Activated CD4-positive, CD25-positive, alpha-beta regulatory T cell treated with anti-CD3 and anti-CD28 coated beads, Interleukin-2, amount 50 U/mL, for 24 hours (primary cell): Measurements from ENCODE around the gene C1QTNF1.
A peak's percentile ranks its signal among the peaks of the same experiment; 100 is the strongest.
"Not testable (repeated sequence)": the region's sequence is repeated elsewhere in the genome, so short reads cannot be mapped to it uniquely, and the experiment has no call there.

ENCODE experiments used
- ATAC-seq, 2 donors: fragments of 150-1000 bp; cut with Tn5 transposase; one replicate each; pipeline ENCODE4 v1.10.0; 2021; ENCODE audit warnings: mild to moderate bottlenecking in 1 of 2, moderate library complexity in 1 of 2

The C1QTNF1 gene

DNA sequence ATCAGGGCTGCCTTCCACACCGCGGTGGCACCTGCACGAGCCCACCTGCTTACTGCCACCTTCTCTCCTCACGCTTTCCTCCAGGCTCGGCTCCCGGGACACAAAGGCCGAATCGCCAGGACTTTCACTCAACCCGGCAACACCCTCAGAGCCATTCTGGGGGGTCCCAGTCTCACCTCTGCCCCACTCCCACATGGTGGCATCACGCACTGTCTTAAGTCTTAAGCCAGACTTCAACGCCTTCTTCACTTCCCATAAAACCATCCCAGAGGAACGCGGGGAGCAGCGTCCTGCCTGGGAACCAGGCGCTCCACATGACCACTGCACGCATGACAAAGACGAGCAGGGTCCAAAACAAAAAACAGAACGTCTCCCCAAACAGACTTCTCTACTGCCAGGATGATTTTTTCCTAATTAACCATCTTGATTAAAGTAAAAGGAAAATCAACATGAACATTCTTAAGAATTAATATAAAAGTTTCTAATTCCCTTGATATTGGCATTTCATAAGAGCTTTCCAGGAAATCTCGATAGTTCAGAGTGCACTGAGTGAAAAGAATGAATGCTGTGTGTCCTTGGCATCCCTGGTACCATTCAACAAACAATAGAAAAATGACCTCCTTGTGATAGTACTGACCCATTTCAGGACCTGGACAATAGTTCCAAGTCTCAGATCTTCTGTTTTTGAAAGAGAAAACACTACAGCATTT lies 17.0 kb upstream of the C1QTNF1 start:
- ATAC-seq, result no peak

DNA sequence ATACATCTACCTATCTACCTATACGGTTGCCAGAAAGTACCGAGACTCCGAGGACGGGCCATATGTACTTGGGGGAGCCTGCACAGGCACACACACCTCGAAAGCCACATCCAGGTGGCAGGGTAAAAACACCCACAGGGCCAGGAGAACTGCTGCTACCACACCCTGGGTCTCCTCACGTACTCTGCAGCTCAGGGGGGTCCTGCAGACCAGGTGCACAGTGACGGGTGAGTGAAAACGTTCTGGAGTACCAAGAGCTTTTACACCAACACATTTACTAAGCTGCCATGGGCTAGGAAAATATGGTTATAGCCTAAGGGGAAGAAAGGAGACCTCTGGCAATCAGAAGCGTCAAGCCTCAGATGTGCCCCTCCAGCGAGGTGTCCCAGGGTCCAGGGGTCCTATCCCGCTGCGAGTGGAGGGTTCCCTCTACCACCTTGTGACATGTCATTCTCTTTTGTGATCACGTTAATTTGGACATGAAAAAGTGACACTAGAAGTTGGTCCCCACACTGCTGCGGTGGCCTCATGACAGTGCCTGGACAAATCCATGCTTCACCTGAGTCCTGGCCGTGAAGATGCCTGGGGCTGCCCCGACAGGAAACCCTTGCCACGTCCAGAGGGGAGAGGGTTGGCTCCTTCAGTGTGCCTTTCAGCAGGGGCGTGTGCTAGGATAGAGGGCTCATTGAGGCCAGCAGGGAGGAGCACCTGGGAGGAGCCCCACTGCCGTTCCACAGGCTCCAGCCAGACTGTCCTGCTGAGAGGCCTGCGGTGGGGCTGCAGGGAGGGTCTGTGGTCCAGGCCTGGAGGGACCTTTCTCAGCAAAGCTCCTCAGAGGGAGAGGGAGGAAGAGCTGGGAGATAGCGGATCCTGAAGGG lies 16.2 kb upstream of the C1QTNF1 start:
- no peak for ATAC-seq

DNA sequence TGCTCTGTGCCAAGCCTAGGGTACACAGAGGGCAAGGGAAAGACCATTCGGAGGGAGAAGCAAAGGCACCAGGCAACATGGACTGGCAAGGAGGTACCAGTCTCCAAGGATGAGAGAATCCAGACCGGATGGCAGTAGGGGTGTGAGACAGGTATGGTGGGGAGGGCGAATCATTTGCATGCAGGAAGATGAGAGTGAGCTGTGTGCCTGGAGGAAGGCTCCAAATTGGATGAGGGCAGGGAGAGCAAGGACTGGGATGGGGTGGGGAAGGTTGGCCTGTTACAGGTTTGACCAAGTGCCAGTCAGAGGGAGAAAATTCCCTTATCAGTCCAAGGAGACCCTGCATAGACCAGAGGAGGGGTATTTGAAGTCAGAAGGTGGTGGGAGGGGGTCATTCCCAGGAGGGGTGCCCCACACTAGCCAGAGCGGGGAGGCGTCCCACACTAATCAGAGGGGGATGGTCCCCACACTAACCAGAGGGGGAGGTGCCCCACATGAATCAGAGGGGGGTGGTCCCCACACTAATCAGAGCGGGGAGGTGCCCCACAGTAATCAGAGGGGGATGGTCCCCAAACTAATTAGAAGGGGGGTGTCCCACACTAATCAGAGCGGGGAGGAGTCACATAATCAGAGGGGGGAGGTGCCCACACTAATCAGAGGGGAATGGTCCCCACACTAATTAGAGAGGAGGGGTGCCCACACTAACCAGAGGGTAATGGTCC lies 15.1 kb upstream of the C1QTNF1 start:
- peak; percentile 6 to 13 for ATAC-seq

DNA sequence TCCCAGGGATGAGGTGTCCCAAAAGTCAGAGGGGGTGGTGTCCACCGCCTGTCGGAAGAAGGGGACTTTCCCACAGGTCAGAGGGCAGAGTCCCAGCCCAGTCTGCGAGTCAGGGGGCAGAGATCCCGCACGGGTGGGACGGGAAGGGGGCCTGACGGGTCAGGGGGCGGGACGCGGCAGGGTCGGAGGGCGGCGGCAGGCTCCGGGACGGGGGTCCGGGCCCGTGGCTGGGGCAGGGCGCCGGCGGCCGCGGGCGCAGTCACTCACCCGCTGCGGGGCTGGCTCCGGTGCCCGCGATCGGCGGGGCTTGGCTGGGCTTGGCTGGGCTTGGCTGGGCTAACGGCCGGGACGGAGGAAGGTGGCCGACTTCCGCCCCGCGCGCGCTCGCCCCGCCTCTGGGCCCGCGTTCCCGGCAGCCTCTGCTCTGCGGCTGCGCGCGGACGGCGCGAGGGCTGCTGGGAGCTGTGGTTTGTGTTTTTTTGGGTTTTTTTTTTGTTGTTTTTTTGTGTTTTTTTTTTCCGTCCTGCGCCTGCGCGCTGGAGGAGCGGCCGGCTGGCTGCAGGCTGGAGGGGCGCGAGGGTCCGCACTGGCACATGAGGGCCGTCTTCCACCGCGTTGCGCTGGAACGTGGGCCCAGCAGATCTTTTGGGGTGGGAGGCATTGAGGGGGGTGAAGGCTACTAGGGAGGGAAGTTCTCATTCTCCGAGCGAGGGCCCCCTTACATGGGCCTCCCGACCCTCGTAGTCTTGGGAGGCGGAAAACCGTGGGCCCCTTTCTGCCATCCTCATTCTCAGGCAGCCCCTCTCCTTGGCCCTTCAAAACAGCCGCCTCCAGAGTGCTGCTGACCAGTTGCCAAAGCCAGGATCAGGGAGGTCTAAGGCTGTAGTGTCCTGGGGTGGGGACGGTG lies 14.3 kb upstream of the C1QTNF1 start, which contains the start of gene CANT1:
Gene CANT1, minus strand, starts transcription at position 368 of the 907 bp plus-strand sequence. CDS start 12,142 bp downstream, outside the sequence.
- peak; percentile 96 for ATAC-seq

DNA sequence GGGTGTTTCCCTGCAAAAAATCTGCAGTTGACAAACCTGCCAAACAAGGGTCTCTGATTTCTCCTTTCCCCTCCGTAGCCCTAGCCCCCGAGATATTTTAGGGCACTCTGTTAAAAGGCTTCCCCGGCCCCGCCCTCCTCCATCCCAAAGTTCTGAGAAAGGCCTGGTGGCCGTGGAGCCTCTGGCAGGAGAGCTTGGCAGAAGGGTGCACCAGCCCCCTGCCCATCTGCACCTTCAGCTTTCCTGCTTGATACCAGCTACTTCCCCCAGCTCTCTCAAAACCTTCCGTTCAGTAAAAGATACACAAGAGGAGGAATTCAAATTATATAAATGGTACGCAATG lies 13.7 kb upstream of the C1QTNF1 start:
- no peak for ATAC-seq

DNA sequence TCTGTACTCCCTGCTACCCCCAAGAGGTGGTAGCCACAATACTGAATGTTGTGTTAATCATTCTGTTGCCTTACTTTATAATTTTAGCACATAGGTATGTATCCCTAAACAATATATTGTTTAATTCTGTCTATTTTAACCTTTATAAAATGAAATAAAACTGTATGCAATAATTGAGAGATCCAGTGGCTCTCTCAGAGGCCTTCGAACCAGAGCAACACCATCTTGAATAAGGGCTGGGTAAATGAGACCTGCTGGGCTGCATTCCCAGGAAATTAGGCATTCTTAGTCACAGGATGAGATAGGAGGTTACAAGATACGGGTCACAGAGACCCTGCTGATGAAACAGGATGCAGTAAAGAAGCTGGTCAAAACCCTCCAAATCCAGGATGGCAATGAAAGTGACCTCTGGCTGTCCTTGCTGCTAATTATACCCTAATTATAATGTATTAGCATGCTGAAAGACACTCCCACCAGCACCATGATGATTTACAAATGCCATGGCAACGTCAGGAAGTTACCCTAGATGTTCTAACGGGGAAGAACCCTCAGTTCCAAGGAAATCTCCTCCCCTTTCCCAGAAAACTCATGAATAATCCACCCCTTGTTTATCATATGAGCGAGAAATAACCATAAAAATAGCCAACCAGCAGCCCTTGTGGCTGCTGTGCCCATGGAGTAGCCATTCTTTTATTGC lies 12.4 kb upstream of the C1QTNF1 start:
- no peak for ATAC-seq

DNA sequence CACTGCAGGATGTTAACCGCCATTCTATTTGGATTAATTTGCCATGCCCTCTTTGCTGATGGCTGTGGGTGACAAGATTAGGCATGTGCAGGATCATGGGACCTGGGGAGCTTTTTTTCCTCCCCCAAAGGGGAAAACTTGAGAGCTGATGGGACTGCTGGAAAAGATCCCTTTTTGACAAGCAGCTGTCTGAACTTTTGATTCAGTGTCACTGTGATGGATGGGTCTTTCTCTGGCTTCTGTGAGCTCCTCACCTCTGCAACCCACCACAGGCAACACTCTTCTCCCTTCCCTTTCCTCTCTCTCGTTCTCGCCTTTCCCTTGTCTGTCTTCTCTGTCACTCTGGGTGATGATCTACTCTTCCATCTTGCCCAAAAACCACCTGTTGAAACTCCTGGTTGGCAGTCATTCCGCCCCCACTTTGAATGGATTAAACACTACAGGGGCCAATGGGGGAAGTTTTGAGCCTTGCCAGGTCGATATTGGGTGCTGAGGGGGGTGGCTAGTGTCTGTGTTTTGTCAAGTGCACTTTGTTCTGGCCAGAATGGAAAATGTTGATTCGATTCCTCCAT lies 11.3 kb upstream of the C1QTNF1 start:
- no peak for ATAC-seq

DNA sequence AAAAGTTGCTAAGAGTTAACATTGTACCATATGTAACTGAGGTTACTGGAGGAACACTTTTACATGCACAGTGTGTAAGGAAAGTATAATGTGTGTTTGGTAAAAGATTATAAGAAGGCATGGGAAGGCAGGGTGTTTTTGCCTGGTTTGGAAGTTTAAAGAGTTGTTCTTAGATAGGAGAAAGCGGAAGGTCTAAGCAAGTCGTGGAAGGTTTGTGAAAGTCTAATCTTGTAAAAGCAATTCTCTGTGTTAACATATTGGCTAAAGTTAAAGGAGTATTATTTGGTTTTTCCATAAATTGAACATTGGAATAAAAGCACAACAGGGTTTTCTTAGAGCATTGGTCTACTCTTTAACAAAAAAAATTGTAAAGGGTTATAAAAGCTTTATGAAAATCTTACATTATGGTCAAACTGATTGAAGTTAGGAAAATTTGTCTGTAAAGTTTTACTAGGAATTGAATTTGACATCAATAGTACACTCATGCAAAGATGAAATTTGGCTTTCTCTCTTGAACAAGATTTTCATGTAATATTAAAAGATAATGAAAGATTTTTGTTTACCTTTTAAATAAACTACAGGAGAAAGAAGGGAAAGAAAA lies 9.7 kb upstream of the C1QTNF1 start:
- ATAC-seq, result no peak

DNA sequence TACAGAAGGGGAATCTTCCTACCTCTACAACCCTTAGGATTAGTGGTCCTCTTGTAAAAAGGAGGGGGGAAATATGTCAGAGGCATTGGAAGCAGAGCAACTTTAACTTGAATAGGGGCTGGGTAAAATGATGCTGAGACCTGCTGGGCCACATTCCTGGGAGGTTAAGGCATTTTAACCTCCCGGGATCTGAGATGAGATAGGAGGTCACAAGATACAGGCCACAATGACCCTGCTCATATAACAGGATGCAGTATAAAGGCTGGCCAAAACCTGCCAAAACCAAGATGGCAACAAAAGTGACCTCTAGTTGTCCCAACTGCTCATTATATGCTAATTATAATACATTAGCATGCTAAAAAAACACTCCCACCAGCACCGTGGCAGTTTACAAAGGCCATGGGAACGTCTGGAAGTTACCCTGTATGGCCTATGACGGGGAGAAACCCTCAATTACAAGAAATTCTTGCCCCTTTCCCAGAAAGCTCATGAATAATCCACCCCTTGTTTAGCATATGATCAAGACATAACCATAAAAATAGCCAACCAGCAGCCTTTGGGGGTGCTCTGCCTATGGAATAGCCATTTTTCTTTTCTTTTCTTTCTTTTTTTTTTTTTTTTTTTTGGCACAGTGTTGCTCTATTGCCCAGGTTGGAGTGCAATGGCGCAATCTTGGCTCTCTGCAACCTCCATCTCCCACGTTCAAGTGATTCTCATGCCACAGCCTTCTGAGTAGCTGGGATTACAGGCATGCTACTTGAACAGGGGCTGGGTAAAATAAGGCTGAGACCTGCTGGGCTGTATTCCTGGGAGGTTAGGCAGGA lies 6.2 kb upstream of the C1QTNF1 start:
- ATAC-seq, result no peak

DNA sequence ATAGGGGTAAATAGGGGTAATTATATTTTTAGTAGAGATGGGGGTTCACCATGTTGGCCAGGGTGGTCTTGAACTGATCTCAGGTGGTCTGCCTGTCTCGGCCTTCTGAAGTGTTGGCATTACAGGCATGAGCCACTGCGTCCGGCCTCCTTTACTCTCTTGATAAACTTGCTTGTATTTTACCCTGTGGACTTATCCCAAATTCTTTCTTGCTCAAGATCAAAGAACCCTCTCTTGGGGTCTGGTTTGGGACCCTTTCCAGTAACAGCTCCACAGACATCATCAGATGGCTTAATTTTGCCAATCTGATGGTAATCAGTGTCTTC lies 5.6 kb upstream of the C1QTNF1 start:
- no peak for ATAC-seq

DNA sequence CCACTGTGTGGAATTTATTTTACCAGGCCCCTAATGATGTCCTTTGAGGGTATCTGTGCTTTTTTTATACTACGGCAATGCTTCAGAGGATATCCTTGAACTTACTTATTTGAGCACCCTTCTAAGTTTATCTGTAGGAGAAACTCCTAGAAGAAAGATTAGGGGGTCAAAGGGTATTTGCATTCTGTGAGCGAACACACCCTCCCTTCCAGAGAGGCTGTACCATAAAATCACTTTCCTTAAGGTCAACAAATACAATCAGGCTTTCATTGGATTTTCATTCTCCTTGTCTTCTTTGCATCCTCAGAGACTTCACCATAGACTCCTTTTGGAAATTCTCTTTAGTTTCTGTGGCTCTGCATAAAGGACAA lies 4.7 kb upstream of the C1QTNF1 start:
- no peak for ATAC-seq

DNA sequence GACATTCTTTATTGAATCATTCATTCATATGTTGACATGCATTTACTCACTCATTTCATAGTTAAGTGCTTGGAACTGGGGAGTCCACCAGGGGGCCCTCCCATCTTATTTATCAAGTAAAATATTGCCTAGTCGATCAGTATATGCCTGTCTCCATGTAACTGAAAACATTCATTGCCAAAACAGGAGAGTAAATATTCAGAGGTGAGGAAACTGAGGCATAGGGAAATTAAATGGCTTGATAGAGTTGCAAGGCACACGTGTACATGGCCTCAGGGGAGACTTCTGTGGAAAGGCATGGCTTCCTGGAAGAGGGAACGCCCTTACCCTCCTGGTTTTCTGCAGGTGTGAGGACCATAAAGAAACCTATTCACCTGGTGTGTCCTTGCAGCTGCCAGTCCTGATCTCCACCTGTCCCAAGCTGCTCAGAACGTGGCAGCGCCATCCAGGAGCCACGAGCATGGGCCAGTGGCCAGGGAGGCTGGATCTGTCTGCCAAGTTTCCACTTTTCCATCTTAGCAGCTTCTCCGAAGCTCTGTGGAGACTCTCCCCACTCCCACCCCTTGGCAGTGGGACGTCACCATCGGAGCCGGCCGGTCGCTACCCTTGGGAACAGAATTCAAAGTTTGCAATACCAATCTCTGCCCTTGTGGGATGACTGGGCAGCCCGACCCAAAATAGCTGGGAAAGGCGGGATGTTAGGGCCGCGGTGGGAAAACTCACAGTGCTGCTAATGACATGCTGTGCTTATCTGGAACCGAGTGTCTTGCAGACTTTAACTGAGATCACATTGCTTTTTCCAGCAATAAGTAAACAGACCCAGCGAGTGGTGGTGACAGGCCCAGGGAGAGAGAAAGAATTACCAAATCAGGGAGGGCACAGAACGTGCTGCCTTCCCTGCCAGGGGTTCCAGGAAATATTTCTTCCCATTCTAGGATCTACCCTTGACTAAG lies 4.1 kb upstream of the C1QTNF1 start:
- ATAC-seq, result no peak

DNA sequence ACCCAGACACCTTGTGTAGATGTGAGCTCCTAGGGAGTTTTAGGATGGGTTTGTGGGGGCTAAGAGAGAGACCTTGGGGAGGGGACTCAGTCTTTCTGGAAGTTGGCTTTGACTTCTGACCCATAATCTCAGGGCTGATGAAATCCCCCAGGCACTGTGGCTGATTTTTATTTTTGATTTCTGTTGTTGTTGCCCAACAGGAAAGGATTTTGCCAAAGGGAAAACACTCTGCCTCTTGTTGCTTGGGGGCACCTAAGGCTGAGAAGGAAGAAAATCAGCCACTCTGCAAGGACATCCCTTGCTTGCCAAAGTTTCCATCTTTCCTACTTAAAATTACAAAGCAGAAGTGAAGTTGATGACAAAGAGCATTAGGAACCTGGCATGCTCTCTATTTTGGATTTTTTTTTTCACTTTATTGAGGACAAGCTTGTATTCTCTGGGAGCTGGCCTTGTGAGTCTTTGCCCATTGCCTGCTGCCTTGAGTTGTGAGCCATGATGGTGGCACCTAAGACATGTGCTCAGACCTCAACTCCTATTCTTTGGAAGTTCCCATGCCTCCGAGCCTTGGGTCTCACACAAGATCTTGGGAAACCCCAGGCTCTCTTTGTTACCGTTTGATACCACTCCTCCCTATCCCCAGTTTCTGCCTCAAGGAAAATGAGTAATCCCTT lies 3.2 kb upstream of the C1QTNF1 start:
- ATAC-seq, result no peak

DNA sequence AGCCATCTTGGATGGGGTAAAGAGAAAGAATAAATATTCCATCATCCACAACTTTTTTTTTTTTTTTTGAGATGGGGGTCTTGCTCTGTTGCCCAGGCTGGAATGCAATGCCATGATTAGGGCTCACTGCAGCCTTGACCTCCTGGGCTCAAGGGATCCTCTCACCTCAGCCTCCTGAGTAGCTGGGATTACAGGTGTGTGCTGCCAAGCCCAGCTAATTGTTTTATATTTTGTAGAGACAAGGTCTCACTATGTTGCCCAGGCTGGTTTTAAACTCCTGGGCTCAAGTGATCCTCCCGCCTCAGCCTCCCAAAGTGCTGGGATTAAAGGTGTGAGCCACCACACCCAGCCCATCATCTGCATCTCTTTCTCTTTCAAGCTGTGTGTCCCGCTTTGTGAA lies 2.0 kb upstream of the C1QTNF1 start:
- ATAC-seq, result not testable (repeated sequence)

DNA sequence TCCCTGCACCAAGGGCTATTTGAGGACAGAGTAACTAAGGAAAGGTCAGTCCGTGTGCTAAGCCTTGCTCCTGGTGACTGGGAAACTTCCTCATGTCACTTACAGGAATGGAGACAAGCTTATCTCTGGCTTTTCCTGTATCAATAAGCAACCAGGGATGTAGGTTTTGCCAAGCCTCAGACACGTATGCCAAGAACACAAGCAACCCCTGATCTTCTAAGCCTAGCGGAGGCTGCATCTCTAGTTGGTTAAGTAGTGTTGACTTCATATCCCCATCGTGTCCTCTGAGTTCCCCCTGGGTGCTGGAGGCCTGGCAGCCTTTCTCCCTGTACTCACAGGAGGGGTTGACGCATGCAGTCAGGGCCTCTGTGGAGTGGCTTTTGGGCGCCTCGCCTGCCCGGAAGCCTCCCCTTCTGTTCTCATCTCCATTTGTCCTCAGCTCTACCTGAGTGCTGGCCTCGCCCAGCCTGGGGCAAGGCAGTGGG lies 1.4 kb upstream of the C1QTNF1 start:
- no peak for ATAC-seq

DNA sequence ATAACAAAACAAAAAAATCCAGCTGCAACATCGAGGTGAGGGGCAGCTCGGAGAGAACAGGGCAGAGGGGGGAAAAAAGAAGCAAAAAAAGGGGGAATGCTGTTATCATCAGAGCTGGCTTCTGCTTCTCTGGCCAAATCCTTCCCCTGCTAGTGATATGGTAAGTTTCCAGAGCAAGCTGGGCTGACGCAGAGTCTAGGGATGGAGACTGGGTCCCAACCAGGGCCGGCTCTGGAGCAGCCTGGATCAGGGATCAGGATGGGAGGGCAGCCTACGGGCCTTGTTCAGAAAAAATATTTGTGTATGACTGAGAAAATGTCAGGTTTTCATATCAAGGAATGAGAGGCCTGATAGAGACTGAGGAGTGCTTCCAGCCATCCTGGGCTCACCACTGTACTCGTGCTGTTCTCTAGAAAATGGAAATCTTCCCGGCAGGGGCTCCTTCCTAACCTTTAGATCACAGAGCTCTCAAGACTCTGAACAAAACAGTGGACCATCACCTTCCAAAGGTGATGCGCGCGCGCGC lies 726 bp upstream of the C1QTNF1 start:
- ATAC-seq, result no peak

DNA sequence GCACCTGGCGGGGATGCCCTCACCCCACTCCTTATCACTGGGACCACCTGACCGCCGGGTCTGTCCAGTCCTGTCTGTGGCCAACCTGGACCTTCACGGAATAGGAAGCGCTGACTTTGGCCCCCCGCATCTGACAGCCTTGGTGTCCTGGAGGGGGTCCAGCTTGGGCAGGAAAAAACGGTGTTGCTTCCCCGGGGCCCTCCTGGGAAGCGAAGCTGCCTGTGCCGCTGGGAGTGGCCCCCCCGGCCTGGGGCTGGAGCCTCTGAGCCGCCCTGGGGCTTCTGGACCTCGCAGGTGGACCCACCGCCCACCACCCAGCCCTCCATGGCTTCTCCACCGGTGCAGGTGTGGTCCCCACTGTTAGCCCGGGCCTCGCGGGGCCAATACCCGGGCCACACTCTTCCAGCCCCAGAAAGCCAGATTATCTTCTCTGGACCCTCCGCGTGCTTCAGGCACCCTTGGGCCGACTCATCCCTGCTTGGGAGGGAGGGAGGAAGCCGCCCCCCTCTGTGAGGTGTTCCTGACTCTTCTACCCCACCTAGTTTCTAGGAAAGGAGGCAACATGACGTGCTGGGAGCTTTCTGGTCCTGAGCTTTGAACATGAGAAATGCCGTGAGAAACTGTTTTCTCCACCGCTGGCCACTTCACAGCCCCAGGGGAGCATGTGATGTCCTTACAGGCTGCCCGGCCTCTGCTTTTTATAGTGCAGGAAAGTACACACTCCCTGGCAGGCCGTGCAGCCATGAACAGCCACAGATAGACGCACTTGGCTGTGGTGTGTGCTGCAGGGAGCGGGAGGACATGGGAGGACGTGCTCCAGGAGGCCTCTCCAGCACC lies 1.1 kb downstream of the C1QTNF1 start:
- ATAC-seq, result no peak
